Rectal smooth muscle tissue (tissue), 1 donor: ENCODE data around the gene SPTLC1.
"Not testable (repeated sequence)": the region's sequence is repeated elsewhere in the genome, so short reads cannot be mapped to it uniquely, and the experiment has no call there.

ENCODE experiments used
- H3K27ac ChIP-seq: one replicate; pipeline ENCODE4 v1.7.0; 2013; ENCODE audit warnings: low read depth, low read length, inconsistent platforms
- H3K27me3 ChIP-seq: one replicate; pipeline ENCODE4 v1.7.0; 2013; ENCODE audit warnings: low read length; ENCODE audit not compliant: control insufficient read depth, insufficient read depth
- H3K36me3 ChIP-seq: one replicate; pipeline ENCODE4 v1.7.0; 2013; ENCODE audit warnings: low read length; ENCODE audit not compliant: control insufficient read depth, insufficient read depth
- H3K4me1 ChIP-seq: one replicate; pipeline ENCODE4 v1.7.0; 2013; ENCODE audit warnings: low read length; ENCODE audit not compliant: control insufficient read depth, insufficient read depth
- H3K4me3 ChIP-seq: one replicate; pipeline ENCODE4 v1.7.0; 2013; ENCODE audit warnings: low read length
- H3K9ac ChIP-seq: one replicate; pipeline ENCODE4 v1.7.0; 2013; ENCODE audit warnings: low read length

SPTLC1 gene

DNA sequence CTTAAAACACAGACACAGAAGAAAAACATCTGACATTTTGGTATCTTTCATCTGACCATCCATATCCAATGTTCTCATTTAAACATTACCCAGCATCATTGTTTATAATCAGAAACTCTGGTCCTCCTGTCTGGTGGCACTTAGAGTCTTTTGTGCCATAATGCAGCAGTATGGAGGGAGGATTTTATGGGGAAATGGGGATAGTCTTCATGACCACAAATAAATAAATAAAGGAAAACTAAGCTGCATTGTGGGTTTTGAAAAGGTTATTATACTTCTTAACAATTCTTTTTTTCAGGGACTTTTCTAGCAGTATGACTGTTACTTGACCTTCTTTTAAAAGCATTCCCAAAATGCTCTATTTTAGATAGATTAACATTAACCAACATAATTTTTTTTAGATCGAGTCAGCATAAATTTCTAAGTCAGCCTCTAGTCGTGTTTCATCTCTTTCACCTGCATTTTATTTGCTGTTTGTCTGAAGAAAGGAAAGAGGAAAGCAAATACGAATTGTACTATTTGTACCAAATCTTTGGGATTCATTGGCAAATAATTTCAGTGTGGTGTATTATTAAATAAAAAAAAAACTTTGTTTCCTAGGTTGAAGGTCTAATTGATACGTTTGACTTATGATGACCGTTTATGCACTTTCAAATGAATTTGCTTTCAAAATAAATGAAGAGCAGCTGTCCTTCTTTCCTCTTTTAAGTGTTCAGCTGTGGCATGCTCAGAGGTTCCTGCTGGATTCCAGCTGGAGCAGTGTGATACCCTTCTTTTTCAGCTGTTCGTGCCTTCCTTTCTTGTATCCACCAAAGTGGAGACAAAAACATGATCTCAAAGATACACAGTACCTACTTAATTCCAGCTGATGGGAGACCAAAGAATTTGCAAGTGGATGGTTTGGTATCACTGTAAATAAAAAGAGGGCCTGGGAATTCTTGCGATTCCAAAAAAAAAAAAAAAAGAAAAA lies 35.6 kb upstream of the SPTLC1 start:
- H3K27me3 ChIP-seq, H3K9ac ChIP-seq, H3K27ac ChIP-seq, H3K36me3 ChIP-seq, H3K4me3 ChIP-seq: not testable (repeated sequence)
- peaks cover 25% of the 10 kb centered on the region for H3K4me1 ChIP-seq

DNA sequence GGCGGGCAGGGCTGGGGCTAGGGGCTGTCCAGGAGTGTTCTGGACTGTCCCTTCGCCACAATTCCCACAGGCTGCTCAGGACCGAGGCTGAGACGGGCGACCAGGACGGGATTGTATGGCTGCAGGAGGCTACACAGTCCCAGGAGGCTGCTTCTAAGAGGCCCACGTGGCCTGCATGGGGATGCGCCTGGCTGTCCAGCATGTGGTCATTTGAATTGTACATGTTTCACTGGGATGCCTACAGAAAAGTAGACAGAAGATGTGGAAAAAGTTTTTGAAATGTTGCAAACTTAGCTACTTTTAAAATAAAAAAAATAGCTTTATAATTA lies 32.6 kb upstream of the SPTLC1 start:
- H3K27me3 ChIP-seq, result no peaks in the 10 kb centered on the region
- H3K4me3 ChIP-seq, result no peak overlapping the region
- H3K27ac ChIP-seq, result peak overlapping the region; percentile 56
- peaks cover 18% of the 10 kb centered on the region for H3K4me1 ChIP-seq
- H3K36me3 ChIP-seq, result no peaks in the 10 kb centered on the region
- H3K9ac ChIP-seq, result no peak overlapping the region

DNA sequence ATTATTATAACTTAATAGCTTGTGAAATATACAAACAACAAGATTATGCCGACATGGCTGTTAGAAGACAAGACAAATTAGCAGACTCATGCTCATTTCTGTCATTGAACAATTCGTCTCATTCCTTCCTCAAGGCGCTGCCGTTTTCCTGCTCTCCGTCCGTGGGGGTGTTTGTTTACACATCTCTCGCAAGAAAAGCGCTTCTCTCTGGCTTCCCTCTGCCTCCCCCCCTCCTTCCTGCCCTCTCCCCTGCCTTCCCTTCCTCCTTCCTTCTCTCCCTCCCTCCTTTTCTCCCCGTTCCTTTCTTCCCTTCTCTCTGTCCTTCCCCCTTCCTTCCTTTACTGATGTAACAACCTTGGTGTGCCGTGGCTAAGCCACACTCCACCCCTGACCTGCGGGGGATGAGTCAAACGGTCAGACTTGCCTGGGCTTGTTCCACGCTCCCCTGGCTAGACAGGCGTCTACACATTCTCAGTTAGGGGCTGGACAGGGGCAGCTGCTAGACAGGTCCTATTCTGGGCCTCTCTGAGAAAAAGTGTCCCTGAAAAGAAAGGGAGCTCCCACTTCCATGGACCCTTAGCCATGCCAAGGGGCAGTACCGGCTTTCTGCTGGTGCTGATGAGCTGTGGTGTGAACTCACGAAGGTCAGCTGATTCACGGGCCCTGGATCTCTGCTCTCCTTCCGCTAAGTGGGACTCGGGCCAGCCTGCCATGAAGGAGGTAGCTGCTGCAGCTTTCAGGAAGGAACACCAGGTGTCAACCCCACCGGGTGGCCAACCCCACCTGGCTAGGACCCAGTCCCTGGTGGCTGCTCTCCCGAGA lies 32.0 kb upstream of the SPTLC1 start:
- peaks cover 14% of the 10 kb centered on the region for H3K4me1 ChIP-seq
- no peak overlapping the region for H3K9ac ChIP-seq
- H3K27ac ChIP-seq, result peak overlapping the region; percentile 56
- no peaks in the 10 kb centered on the region for H3K27me3 ChIP-seq
- peak overlapping the region; percentile 36 for H3K4me3 ChIP-seq
- no peaks in the 10 kb centered on the region for H3K36me3 ChIP-seq

DNA sequence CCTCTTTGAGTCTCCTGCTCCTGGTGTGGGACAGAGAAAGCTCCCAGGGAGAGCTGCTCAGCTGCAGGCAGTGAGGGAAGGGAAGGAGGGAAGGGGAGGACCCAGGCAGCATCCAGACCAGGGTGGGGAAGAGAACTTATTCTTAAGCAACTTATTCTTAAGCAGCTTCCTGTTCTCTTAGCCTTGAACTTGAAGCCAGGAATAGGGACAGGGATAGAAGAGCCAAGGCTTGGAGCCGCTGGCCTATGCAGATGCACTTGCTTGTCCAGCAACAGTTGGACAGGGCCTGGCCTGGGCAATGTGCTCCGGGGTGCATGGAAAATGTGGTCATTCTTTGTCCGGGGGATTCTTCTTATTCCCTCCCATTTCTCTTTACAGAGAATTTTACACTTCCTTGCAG lies 31.4 kb upstream of the SPTLC1 start:
- H3K4me3 ChIP-seq, result no peak overlapping the region
- H3K27me3 ChIP-seq, result peaks cover 2% of the 10 kb centered on the region
- peaks cover 13% of the 10 kb centered on the region for H3K4me1 ChIP-seq
- no peak overlapping the region for H3K9ac ChIP-seq
- H3K27ac ChIP-seq, result peak overlapping the region; percentile 22
- no peaks in the 10 kb centered on the region for H3K36me3 ChIP-seq

DNA sequence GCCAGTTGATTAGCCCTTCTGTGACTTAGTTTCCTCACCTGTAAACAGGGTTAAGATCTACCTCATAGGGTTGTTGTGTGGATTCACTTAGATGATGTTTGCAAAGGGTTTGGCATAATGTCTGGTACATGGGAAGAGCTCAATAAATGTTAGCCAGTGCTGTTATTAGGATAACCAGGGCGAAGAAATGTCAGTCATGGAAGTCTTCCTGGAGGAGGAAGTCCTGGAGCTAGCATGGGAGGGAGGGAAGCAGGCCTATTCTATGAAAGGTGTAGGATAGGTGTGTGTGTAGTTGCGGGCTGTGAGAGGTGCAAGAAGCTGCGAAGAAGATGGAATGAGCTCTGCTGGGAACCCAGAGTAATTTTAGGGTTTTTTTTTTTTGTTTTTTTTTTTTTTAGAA lies 30.6 kb upstream of the SPTLC1 start:
- not testable (repeated sequence) for H3K27ac ChIP-seq, H3K27me3 ChIP-seq, H3K9ac ChIP-seq, H3K36me3 ChIP-seq, H3K4me3 ChIP-seq
- peaks cover 10% of the 10 kb centered on the region for H3K4me1 ChIP-seq

DNA sequence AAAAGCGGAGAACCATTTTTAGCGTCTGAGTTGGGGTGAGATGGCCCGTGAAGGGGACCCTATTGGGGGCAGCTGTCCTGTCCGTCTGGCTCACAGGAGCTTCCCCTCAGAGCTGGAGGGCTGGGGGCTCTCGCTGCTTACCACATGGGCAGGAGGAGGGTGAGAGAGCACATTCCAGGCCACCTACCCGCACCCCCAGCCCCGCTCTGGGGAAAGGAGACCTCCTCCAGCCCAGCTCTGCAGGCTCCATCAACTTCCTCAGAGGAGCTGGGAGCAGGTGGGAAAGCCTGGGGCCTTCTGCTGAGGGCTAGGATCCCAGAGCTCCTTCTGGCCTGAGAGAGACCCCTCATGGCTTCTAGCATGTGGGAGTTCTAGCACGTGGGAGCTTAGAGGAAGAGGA lies 27.1 kb upstream of the SPTLC1 start:
- Histone ChIP-seq H3K27ac (no peak overlapping the region), H3K27me3 (peaks cover 6% of the 10 kb centered on the region), H3K36me3 (no peaks in the 10 kb centered on the region)

DNA sequence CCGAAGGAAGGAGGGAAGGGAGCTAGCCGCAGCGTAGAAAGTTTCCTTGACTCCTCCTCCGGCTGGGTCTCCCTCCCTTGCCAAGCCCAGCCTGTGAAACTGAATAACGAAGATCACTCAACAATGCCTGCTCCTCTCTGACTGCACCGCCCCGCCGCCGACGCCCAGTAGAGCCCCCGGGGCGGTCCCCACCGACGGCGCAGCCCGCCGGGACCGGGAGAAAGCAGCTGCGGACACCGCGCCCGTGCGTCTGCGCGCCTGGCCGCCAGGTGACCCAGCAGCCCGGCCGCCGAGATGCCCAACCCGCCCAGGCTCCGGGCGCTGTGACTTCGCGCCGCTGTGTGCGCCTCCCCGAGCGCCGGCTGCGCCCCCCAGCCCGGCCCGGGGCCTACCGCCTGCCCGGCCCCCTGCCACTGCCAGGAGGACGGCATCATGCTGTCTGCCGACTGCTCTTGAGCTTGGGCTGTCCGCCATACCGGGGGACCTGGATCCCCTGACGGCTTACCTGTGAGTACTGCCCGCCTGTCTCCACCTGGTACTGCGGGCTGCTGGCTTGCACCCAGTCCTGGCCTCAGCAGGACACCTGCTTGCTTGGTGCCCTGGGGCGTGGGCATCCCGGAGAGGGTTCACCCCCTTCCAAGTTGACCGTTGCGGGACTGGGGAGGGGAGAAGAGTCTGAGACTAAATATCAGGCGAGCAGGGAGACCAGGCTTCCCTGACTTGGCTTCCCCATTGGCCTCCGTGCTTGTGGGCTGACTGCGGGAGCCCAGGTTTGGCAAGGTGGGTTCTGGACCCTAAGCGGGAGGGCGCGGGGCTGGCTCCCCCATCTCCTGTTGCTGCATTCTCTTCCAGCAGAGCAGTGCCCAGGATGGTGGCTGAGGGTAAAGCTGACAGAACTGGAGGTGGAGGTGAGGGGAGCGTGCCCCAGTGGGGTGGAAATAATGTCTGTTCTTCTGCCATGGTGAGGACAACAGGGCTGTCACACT lies 26.2 kb upstream of the SPTLC1 start:
- H3K4me3 ChIP-seq, result peak overlapping the region; percentile 57
- no peaks in the 10 kb centered on the region for H3K4me1 ChIP-seq
- H3K27me3 ChIP-seq, result peaks cover 6% of the 10 kb centered on the region
- no peak overlapping the region for H3K9ac ChIP-seq
- no peak overlapping the region for H3K27ac ChIP-seq
- no peaks in the 10 kb centered on the region for H3K36me3 ChIP-seq

More for the DNA sequence above, 27.1 kb upstream of the SPTLC1 start:
- Histone ChIP-seq H3K4me3 (no peak overlapping the region), H3K4me1 (peaks cover 8% of the 10 kb centered on the region), H3K9ac (no peak overlapping the region)

DNA sequence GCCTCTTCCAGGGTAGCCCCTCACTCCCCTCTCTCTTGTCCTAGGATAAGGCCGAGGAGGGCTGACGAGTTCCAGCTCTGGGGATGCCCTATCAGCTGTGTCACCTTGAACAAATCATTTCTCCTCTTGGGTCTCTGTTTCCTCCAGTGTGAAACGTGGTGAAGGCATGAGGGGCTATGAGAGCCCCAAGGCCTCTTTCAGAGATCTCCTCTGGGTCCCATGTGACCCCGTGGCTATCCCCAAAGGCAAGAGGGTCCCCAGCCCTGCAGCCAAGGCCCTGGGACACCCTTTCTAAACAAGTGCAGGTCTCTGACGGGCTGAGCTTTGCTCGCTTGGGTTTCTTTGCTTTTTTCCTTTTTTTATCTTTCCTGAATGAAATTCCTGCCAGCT lies 25.5 kb upstream of the SPTLC1 start:
- Histone ChIP-seq H3K4me1 (no peaks in the 10 kb centered on the region), H3K9ac (no peak overlapping the region), H3K27me3 (peaks cover 6% of the 10 kb centered on the region), H3K36me3 (no peaks in the 10 kb centered on the region), H3K4me3 (peak overlapping the region; percentile 57), H3K27ac (no peak overlapping the region)

DNA sequence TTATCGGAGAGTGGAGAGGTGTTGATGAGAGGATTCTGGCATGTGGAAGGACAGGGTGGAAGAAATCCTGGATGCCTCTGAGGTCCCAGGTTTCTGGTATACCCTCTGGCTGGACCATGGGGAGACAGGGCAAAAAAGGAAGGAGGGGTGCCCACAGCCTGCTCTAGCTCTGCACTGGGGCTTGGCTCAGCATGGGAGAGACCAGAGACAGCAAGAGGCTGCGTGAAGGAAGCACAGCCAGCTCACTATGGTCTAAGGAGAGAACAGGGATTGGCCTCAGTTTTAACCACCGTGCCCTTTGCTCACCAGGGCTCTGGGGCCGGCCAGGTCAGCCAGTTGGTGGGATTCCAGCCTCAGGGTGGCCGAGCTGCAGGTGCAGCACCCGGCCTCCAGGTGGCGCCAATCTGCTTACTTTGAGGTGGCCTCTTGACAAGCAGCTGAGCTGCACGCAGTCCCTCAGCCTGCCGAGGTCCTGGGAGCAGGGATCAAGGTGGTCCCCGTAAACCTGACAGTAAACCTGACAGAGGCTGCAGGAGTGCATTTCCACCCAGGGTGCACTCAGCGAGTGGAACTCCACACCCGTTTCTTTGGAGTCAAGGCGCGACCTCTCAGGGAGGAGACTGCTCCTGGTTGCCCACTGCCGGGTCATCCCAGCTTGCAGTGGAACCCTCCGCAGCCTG lies 25.0 kb upstream of the SPTLC1 start:
- Histone ChIP-seq H3K27me3 (peaks cover 6% of the 10 kb centered on the region), H3K27ac (no peak overlapping the region), H3K4me3 (peak overlapping the region; percentile 57), H3K9ac (no peak overlapping the region), H3K4me1 (no peaks in the 10 kb centered on the region), H3K36me3 (no peaks in the 10 kb centered on the region)

DNA sequence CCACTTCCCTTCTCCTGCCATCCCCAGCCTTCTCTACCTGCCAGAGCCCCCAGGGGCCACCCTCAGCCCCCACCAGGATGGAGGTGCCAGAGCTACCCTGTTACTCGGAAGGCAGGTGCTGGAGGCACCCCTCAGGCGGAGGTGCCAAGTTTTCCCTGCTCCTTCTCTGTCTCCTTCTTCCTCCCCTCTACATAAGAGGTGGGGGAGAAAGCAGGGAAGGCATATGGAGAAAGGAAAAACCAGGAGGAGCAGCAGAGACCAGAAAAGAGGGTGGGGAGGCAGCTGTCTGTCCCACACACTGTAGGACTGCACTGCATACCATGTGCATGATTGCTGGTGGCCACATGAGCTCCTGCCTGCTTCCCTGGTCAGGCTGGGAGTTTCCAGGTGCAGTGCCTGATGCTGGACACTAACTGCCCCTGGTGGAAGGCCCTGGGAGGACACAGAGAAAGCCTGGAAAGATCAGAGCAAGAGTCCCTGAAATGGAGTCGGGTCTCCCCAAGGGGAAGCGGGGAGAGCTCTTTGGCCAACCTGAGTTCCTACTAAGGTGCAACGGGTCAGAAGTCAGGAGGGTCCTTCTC lies 23.8 kb upstream of the SPTLC1 start:
- H3K36me3 ChIP-seq, H3K4me1 ChIP-seq, H3K27me3 ChIP-seq, H3K4me3 ChIP-seq, H3K27ac ChIP-seq, H3K9ac ChIP-seq: not testable (repeated sequence)

DNA sequence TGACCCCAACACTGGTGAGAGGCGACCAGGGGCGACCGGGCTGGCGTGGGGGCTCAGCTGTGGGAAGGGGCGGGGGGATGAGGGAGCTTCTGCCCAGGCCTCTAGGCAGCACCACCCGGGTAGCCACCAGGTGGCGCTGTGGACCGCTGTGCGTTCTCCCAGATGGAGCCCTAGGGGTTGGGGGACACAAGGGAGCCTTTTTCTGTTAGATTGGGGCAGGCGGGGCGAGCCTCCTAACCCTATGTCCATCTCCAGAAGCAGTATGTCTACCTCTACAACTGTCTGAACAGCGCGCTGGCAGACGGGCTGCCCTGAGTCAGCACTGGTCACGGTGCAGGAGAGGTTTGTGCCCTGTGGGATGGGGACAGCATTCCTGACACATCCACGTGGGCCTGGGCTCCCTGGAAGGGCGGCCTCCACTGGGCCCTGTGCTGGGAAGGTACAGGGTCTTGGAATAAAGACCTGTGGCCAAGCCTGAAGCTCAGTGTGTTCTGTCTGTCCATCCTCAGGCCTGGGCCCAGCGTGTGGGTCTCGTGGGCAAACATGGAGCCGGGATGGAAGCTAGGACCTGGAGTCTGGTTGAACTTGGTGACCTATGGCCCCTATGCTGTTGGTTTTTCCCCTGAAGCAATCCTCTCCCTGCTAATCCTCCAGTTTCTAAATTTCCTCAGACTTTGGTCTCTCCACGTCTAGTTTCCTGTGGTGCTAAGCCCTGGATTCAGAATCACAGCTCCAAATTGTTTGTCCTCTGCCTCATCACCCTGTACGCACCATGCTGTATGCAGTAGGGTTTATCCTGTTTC lies 23.1 kb upstream of the SPTLC1 start:
- no peaks in the 10 kb centered on the region for H3K36me3 ChIP-seq
- no peak overlapping the region for H3K9ac ChIP-seq
- H3K4me3 ChIP-seq, result no peak overlapping the region
- no peak overlapping the region for H3K27ac ChIP-seq
- H3K4me1 ChIP-seq, result no peaks in the 10 kb centered on the region
- H3K27me3 ChIP-seq, result peaks cover 6% of the 10 kb centered on the region
